Measurements from ENCODE around the gene PCSK5. TPM values are rescaled to one million over a fixed set of nuclear protein-coding genes. Genes with fewer than 3 reads are reported as not detected.

The PCSK5 gene
- total RNA-seq, 1 experiment from 2014 or later = 7.5 TPM

DNA sequence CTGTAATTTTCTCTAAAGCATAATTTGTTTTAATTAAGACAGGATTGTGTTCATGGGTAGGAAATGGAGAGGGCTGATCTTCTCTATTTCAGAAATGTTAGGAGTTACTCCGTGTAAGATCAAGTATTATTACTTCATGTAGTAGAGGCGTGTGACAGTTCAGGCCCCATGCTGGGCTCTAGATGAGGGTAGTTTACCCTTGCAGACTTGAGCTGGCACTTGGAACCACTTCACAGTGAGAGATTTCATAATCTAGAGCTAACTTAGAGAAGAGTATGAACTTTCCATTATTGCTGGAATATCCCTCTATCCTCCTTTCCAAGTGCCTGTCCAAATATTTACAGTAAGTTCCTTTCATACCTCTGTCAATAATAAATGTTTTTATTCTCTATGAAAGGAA, 195.1 kb downstream of the PCSK5 start:
- Histone ChIP-seq H4K5ac (ENCODE audit: insufficient read length, low read depth, low read length) (no peak overlapping the region), H3K23ac (ENCODE audit: insufficient read length, low read depth, low read length) (no peak overlapping the region), H3K9me3 (ENCODE audit: control insufficient read depth, low read depth, low read length) (no peaks in the 10 kb centered on the region), H3K27ac (ENCODE audit: insufficient read length, low read depth, low read length) (no peak overlapping the region), H2BK15ac (ENCODE audit: low read depth, low read length) (no peak overlapping the region), H2BK120ac (ENCODE audit: low read depth, low read length, poor library complexity, severe bottlenecking) (no peak overlapping the region), H4K91ac (ENCODE audit: insufficient read length, low read depth, low read length) (no peak overlapping the region), H3K4me2 (ENCODE audit: insufficient read depth, insufficient read length, low read length) (no peak overlapping the region), H3K56ac (ENCODE audit: insufficient read length, low read depth, low read length) (no peak overlapping the region), H2AFZ (ENCODE audit: low read length) (no peak overlapping the region), H3K79me2 (ENCODE audit: insufficient read depth, low read length) (no peaks in the 10 kb centered on the region), H2BK20ac (ENCODE audit: low read depth, low read length, poor library complexity, severe bottlenecking) (no peak overlapping the region), H2AK5ac (ENCODE audit: insufficient read length, low read length) (no peak overlapping the region), H3K23me2 (ENCODE audit: insufficient read length, low read depth, low read length, poor library complexity, severe bottlenecking) (no peaks in the 10 kb centered on the region), H3K79me1 (ENCODE audit: insufficient read depth, low read depth, low read length, poor library complexity, severe bottlenecking) (no peaks in the 10 kb centered on the region), H4K20me1 (ENCODE audit: control insufficient read depth, insufficient read depth, insufficient read length) (no peaks in the 10 kb centered on the region), H3T11ph (ENCODE audit: low read length) (no peak overlapping the region), H3K4me1 (ENCODE audit: insufficient read depth, low read length) (no peaks in the 10 kb centered on the region; the same call in 1 of the 2 replicates), H3K27me3 (ENCODE audit: insufficient read depth, low read length) (no peaks in the 10 kb centered on the region), H3K9ac (ENCODE audit: extremely low read depth, insufficient read length, low read length) (no peak overlapping the region), H3K18ac (ENCODE audit: insufficient read length, low read depth, low read length) (no peak overlapping the region), H2BK12ac (ENCODE audit: insufficient read length, low read depth, low read length) (no peak overlapping the region), H3K14ac (ENCODE audit: insufficient read depth, low read length) (no peak overlapping the region), H4K8ac (replicated peaks; ENCODE audit: insufficient read length, low read depth, low read length) (no peak overlapping the region), H3K4ac (ENCODE audit: low read depth, low read length) (no peak overlapping the region), H2BK5ac (ENCODE audit: insufficient read length, low read length) (no peak overlapping the region)
- TF ChIP-seq, protein P1, sequence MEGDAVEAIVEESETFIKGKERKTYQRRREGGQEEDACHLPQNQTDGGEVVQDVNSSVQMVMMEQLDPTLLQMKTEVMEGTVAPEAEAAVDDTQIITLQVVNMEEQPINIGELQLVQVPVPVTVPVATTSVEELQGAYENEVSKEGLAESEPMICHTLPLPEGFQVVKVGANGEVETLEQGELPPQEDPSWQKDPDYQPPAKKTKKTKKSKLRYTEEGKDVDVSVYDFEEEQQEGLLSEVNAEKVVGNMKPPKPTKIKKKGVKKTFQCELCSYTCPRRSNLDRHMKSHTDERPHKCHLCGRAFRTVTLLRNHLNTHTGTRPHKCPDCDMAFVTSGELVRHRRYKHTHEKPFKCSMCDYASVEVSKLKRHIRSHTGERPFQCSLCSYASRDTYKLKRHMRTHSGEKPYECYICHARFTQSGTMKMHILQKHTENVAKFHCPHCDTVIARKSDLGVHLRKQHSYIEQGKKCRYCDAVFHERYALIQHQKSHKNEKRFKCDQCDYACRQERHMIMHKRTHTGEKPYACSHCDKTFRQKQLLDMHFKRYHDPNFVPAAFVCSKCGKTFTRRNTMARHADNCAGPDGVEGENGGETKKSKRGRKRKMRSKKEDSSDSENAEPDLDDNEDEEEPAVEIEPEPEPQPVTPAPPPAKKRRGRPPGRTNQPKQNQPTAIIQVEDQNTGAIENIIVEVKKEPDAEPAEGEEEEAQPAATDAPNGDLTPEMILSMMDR (conservative IDR thresholded peaks at IDR 0.05) = no peak
- Mint-ChIP-seq H3K4me1 (peaks cover 4 to 10% of the 10 kb centered on the region in 2 experiments), H3K27me3 (ENCODE audit: low read depth) (no peaks in the 10 kb centered on the region), H3K4me3 (no peak overlapping the region), H3K36me3 (ENCODE audit: insufficient read depth in 1 of 3, low read depth in 3 of 3) (peaks cover 3 to 5% (median 5%) of the 10 kb centered on the region in 3 experiments; a peak in 4 of 7 replicates), H3K27ac (no peak overlapping the region), H3K9me3 (0 out of 5 replicates have a peak, but pooled peaks cover 3% of the 10 kb centered on the region in 2 experiments)
- DNase-seq = no peak
- no CpG with 5 or more reads among the region's 2 CpGs for WGBS (ENCODE audit: extremely low coverage, insufficient read length, low lambda C conversion rate)

All from H9 (cell line).